GM19023 (cell line): Measurements from ENCODE around the gene VSTM5.

Experiments used
- ATAC-seq: cut with Tn5 transposase; IDR thresholded peaks from one replicate; pipeline ENCODE4 v1.9.1; 2021; ENCODE audit warnings: mild to moderate bottlenecking, moderate library complexity; ENCODE audit not compliant: unreplicated experiment

VSTM5 gene

DNA sequence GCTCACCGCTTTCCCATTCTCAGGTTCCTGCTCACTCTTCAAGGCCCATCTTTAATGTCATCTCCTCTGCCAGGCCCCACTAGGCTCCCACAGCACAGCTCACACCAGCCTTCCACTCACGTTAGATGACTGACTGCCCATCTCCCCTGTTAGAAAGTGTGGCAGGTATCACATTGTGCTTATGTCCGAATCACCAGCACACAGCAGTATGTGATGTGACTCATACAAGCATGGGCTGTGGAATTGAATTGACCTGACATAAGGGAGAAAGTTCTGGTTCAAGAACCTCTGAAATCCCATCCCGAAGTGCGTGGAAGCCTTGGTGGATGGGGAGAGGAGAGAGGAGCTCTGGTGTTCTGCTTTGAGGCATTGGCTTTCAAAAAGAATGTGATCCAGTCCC is 6.5 kb downstream of the VSTM5 start:
- no peak for ATAC-seq

DNA sequence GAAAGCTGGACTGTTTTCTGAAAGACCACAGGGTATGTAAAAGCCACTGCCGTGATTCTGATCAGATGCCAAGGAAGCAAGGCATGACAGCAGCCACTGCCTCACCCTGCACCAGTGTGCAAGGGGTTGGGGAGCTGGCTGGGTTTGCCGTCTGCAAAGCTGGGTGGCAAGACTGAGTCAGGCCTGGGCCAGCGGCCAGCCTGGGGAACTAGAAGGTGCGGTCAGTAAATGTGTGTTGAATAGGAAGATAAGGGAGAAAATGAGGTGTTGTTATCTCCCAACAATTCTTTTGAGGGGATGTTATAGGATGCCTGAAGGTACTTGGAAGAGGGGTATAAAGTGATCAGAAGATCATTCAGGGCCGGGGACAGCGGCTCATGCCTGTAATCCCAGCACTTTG is 8.0 kb downstream of the VSTM5 start:
- no peak for ATAC-seq

DNA sequence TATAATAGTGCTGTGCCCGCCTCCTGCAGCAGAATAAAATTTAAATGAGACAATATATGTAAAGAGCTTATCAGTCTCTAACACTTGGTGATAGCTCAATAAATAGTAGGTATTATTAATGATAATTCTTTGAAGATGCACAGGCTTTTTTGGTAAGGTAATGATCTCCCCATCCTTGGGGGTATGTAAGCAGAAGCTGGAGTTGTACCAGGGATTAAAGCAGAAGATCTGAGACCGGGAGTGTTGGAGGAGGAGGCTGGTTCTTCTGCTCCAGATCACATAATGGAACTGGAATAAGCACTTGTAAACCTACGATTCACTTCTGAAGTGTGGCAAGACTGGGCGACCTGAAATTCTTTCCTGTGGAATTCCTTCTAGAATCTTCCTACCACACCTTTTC is 8.4 kb downstream of the VSTM5 start:
- ATAC-seq, result no peak

DNA sequence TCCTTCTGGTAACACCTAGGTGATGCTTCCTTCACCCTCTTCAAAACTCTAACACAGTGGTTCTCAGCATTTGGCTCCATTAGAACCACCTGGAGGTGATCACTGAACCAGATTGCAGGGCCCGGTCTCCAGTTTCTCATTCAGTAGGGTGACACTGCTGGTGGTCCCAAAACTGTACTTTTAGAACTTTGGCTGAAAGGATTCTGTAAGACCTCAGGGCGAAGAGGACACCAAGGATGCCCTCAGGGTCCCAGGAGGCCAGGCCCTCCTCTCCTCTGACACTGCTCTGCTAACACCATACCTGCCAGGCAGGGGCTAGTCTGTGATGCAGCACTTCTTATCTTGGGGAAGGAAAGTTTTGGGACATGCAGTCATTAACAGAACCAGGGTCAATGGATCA is 9.0 kb downstream of the VSTM5 start:
- ATAC-seq, result no peak

DNA sequence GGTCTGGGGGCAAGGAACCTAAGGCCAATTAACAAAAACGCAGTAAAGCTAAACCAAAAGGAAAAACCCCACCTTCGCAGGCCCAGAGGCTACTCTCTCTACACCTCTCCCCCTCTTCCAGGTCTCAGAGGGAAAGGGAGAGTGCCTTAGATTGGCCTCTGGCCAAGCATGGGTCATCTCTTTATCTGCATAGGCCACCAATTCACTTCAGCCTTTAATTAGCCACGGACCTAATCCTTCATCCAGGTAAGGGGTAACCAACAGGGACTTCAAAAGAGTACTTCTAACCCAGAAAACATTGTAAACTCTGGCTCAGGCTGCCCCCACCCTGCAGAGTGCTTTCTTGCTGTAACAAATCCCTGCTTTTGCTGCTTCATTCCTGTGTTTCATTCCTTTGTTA is 9.4 kb downstream of the VSTM5 start:
- no peak for ATAC-seq

- ATAC-seq, result no peak
Observed at GRCh38 chr11:93840180-93840579, 10.2 kb downstream of the VSTM5 start.

DNA sequence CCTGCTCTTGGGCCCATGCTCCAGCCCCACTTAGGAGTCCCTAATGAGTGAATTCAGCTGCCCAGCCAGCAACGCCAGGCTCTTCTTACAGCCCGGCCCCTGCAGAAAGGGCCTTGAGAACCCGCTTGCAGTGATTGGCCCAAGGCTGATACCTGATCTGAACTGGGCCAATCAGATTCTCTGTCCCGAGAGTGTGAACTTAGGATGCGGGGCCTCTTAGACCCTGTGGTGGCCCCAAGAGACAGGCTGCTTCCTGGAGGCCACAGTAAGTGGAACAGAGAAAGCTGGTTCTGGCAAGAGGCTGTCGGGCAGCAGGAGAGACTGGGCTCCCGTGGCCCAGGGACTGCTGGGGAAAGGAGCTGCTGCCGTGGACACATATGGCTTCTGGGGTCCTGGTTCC is 11.5 kb downstream of the VSTM5 start:
- no peak for ATAC-seq

- ATAC-seq, result no peak
Observed at GRCh38 chr11:93832780-93833179, 17.6 kb downstream of the VSTM5 start.

- ATAC-seq, result no peak
Observed at GRCh38 chr11:93831343-93832127, 18.9 kb downstream of the VSTM5 start.

GRCh38 chr11:93829598-93829997 is 20.8 kb downstream of the VSTM5 start:
- no peak for ATAC-seq

- ATAC-seq, result no peak
Observed at GRCh38 chr11:93827363-93827762, 23.1 kb downstream of the VSTM5 start.

GRCh38 chr11:93823210-93823609 is 27.2 kb downstream of the VSTM5 start:
- ATAC-seq, result no peak

GRCh38 chr11:93822359-93822758 is 28.1 kb downstream of the VSTM5 start:
- no peak for ATAC-seq

GRCh38 chr11:93821617-93822016 is 28.8 kb downstream of the VSTM5 start:
- ATAC-seq, result no peak

DNA sequence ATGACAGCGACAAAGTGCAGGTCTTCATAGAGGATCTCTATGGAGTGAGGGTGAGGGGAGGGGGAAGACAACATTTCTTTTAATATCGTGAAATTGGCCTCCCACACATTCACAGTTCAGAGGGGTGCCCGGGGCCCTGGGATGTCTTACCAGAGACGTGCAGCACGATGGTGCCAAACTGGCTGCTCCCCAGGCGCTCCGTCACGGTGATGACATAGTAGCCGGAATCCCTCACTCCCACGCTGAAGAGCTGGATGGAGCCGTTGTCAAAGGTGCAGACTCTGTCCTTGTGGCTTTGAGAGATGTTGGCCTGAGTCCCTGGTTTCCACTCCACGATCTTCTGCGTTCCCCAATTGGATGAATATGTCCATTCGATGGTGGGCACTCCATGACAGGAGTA is 29.6 kb downstream of the VSTM5 start:
- ATAC-seq, result no peak

GRCh38 chr11:93819966-93820695 is 30.3 kb downstream of the VSTM5 start:
- ATAC-seq, result no peak

GRCh38 chr11:93817426-93818348 is 32.7 kb downstream of the VSTM5 start:
- ATAC-seq, result no peak

- ATAC-seq, result no peak
Observed at GRCh38 chr11:93814966-93815633, 35.3 kb downstream of the VSTM5 start.

GRCh38 chr11:93813974-93814373 is 36.4 kb downstream of the VSTM5 start:
- no peak for ATAC-seq

DNA sequence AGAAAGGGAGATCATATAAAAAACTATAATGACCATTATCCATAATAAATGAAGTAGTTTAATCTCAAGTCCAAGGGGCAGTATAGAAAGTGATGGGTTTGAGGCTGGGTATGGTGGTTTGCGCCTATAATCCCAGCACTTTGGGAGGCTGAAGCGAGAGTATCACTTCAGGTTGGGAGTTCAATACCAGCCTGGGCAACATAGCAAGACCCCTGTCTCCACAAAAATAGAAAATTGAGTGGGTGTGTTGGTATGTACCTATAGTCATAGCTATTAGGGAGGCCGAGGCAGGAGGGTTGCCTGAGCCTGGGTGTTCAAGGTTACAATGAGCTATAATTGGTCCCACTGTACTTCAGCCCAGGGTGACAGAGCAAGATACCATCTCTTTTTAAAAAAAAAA is 42.4 kb downstream of the VSTM5 start:
- ATAC-seq, result no peak

DNA sequence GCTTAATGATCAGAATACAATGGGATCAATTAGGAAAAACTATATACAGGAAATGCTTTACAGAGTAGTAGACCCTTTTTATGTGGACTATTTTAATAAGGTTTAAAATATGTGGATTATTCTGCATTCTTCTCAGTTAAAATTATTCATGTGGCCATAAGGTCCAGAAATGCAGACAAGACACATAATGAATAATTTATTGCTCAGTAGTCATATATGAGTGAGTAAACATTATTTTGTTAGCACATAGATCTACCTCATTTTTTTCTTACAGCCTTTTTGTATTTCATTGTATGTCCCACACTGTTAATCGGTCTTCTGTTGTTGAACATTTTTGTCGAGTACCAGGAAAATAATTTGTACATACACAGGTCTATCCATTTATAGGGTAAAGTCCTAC is 45.5 kb downstream of the VSTM5 start:
- no peak for ATAC-seq
